Lower leg skin (tissue), 3 donors: ENCODE results near the gene WWOX.

ENCODE experiments used
- CTCF ChIP-seq, 3 donors: fragments of 450-650 bp; IDR thresholded peaks; one replicate each; pipeline ENCODE4 v1.5.1; 2016; ENCODE audit warnings: antibody characterized with exemption in 3 of 3, mild to moderate bottlenecking in 3 of 3, moderate library complexity in 2 of 3
- POLR2A ChIP-seq, 2 donors: fragments of 450-650 bp; IDR thresholded peaks; one replicate each; pipeline ENCODE4 v1.6.1; 2016 to 2017; ENCODE audit warnings: antibody characterized with exemption in 2 of 2, mild to moderate bottlenecking in 1 of 2, moderate library complexity in 1 of 2

DNA sequence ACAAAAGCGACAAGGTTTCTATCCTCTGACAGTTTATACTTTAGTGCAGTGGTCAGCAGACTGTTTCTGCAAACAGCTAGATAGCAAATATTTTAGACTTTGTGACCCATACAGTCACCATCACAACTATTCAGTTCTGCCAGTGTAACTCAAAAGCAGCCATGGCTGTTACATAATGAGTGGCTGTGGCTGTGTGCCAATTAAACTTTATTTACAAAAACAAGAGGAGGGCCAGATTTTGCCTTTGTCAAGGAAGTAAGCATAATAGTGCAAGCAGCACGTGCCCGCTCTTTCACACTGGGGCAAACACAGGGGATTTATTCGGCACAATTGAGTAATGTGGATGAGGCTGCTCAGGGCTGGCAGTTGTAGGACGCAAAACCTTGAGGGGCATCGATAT lies 949.6 kb downstream of the WWOX start:
- TF ChIP-seq CTCF (IDR thresholded peaks at IDR 0.05) (no peak), POLR2A (IDR thresholded peaks at IDR 0.05) (no peak)
